HCT116 (cell line): ENCODE results near the gene TMEM181.

Source experiments
- ELF1 ChIP-seq: IDR thresholded peaks from 2 replicates; pipeline ENCODE4 v1.6.1; 2012; ENCODE audit warnings: low read depth, borderline replicate concordance
- EZH2 ChIP-seq: fragments of 200-600 bp; sonication (generic); IDR thresholded peaks from 2 replicates; pipeline ENCODE4 v1.6.1; 2017; ENCODE audit warnings: antibody characterized with exemption, mixed run types
- POLR2A ChIP-seq: IDR thresholded peaks from 2 replicates; pipeline ENCODE4 v1.7.0; 2011; ENCODE audit warnings: borderline replicate concordance; ENCODE audit not compliant: insufficient read depth, insufficient read length; ENCODE audit errors: extremely low read depth
- POLR2AphosphoS5 ChIP-seq: IDR thresholded peaks from 2 replicates; pipeline ENCODE4 v1.6.1; 2011; ENCODE audit warnings: mild to moderate bottlenecking, low read depth, low read length, moderate library complexity
- SP1 ChIP-seq: IDR thresholded peaks from 2 replicates; pipeline ENCODE4 v1.6.1; 2012; ENCODE audit warnings: low read depth
- ZNF274 ChIP-seq: fragments of 200-500 bp; sonication (Bioruptor generic); IDR thresholded peaks from 2 replicates; pipeline ENCODE4 v1.6.1; 2014; ENCODE audit warnings: mild to moderate bottlenecking, low read depth, low read length, inconsistent platforms
- TF ChIP-seq, protein P1 (sequence below), 3 experiments: fragments of 200-600 bp in 1 of 3; sonication (generic) in 1 of 3; IDR thresholded peaks in 2 of 3; conservative IDR thresholded peaks in 1 of 3; 2 replicates each; pipeline ENCODE4 v1.5.1; 2012 to 2017; ENCODE audit warnings: low read depth in 2 of 3, low read length in 2 of 3, antibody characterized with exemption in 1 of 3, borderline replicate concordance in 1 of 3, control low read depth in 1 of 3, mild to moderate bottlenecking in 1 of 3, mixed read lengths in 1 of 3, mixed run types in 1 of 3, moderate library complexity in 1 of 3; ENCODE audit not compliant: insufficient read depth in 1 of 3

DNA sequence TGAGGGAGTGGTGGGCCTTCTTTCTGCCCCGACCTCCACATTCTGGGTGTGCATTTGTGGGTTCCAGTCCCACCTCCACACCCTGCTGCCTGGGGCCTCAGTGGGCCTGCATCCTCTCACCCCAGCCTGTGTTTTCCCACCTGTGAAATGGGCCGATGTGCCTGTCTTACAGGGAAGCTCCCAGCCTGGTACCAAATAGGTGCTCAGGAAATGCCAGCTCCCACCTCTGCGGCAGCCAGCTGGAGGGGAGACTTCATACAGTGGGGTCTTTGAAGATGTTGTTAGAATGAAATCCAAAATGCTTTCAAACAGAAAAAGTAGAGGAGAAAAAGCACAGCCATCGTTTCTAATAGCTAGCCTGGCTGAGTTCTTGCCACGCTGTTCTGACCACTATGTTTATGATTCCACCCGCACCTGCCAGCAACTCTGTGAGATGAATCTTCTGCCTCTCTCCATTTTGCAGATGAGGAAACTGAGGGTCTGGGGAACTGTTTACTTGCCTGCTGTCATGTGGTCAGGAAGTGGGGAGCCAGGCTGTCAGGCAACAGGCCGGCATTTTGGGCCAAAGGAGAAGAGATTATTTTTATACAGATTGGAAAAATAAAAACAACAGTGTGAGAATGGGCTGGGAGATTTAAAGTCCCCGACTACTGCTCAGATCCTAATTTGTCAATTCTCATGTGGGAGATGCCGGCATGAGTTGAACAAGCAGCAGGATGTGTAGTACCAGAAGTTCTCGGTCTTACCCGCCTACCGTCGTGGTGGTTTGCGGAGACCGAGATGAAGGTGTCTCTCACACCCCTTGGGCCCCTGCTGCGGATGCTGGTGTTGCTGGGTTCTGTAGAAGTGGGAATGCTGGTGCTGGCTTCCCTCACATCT is 4.6 kb downstream of the TMEM181 start:
- TF ChIP-seq, protein P1, sequence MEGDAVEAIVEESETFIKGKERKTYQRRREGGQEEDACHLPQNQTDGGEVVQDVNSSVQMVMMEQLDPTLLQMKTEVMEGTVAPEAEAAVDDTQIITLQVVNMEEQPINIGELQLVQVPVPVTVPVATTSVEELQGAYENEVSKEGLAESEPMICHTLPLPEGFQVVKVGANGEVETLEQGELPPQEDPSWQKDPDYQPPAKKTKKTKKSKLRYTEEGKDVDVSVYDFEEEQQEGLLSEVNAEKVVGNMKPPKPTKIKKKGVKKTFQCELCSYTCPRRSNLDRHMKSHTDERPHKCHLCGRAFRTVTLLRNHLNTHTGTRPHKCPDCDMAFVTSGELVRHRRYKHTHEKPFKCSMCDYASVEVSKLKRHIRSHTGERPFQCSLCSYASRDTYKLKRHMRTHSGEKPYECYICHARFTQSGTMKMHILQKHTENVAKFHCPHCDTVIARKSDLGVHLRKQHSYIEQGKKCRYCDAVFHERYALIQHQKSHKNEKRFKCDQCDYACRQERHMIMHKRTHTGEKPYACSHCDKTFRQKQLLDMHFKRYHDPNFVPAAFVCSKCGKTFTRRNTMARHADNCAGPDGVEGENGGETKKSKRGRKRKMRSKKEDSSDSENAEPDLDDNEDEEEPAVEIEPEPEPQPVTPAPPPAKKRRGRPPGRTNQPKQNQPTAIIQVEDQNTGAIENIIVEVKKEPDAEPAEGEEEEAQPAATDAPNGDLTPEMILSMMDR (IDR thresholded peaks at IDR 0.05 in 2 of 3, conservative IDR thresholded peaks at IDR 0.05 in 1 of 3; ENCODE audit: borderline replicate concordance in 1 of 3, insufficient read depth in 1 of 3, low read depth in 2 of 3, low read length in 2 of 3) = no peak
- TF ChIP-seq POLR2AphosphoS5 (no peak), EZH2 (no peak), SP1 (no peak), ZNF274 (no peak), POLR2A (no peak), ELF1 (no peak)
